Measurements from ENCODE around the gene SNX33. TPM values are rescaled to one million over a fixed set of nuclear protein-coding genes. Genes with fewer than 3 reads are reported as not detected.

The SNX33 gene
- total RNA-seq, 1 experiment from 2014 or later: 8.3 TPM

DNA sequence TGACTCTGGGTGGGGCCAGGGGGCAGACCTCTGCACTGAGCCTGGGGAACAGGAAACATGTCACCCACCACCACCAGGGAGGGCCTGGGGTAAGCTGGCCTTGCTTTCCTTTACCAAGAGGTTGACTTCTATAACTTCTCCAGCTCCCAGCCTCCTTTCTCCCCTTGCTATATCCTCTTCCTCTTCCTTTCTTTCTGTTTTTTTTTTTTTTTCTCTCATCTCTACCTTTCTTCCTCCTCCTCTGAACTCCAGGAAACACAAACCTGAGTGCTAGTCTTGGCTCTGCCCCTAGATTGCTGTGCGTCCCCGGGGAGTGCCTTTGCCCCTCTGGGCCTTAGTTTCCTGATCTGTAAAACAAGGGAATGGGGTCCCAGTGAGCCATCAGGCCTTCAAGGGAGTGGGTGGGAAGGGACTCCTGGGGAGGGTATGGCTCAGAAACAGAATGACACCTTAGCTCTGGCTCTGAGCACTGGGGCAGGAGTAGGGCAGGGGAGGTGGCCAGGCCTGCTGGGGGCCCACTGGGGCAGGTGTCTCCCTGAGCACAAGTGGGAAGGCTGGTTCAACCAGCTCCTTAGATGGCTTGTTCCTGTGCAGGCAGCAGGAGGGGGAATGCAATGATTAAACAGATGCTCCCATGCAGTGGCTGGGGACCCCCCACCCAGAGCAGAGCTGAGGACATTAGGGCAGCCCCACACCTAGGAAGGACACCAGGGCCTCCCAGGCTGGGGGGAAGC is 4.3 kb downstream of the SNX33 start:
- ATAC-seq: no peak
- ChIA-PET CTCF (interaction anchor here (0.9 to 1.6 kb wide), 2 partner anchors 34 to 198 kb away, joined by 4 to 5 read pairs; no protein-coding TSS in a partner anchor), POLR2A (no interaction called here), RAD21 (ENCODE audit: low non-redundant PET in 1 of 2, low total read pairs in 2 of 2, uncharacterized antibody in 2 of 2, unreplicated experiment in 2 of 2) (no interaction called here)
- H3K4me3 ChIP-seq (replicated peaks in 1 of 2; ENCODE audit: low read depth in 1 of 2, low read length in 2 of 2): peak overlapping the region in 1 of 2 experiments; percentile 32; a peak in 1 of 4 replicates
- BruUV-seq (replicated peaks): no TSS peak
- peak overlapping the region; percentile 40 for H3K9ac ChIP-seq (ENCODE audit: low read length)
- H3K9me3 ChIP-seq (ENCODE audit: control insufficient read depth in 1 of 2, insufficient read depth in 1 of 2, low read depth in 1 of 2, low read length in 2 of 2): no peaks in the 10 kb centered on the region
- peaks cover 45% of the 10 kb centered on the region for H3K79me2 ChIP-seq (ENCODE audit: insufficient read depth, low read length)
- H3K36me3 ChIP-seq (ENCODE audit: control insufficient read depth in 1 of 2, insufficient read depth in 2 of 2, low read length in 2 of 2): peaks cover 0 to 12% of the 10 kb centered on the region in 2 experiments; a peak in 1 of 4 replicates
- no peaks in the 10 kb centered on the region for H4K20me1 ChIP-seq (ENCODE audit: insufficient read depth)
- intact Hi-C loops (cut with micrococcal nuclease): no loop called here
- no peak for DNase-seq (ENCODE audit: low read depth, low spot score)
- H3K4me2 ChIP-seq (ENCODE audit: low read length): peak overlapping the region; percentile 70
- no peak overlapping the region for H2AFZ ChIP-seq (ENCODE audit: low read depth, low read length, poor library complexity, severe bottlenecking)
- H3K4me1 ChIP-seq (ENCODE audit: control insufficient read depth in 1 of 2, insufficient read depth in 2 of 2, low read length in 2 of 2): peaks cover 16 to 47% of the 10 kb centered on the region in 2 experiments
- H3K27ac ChIP-seq (ENCODE audit: low read depth, low read length): peak overlapping the region; percentile 32; the same call in 1 of the 2 replicates
- no peaks in the 10 kb centered on the region for H3K27me3 ChIP-seq (ENCODE audit: insufficient read depth, low read length)
- no peaks in the 10 kb centered on the region for H3K9me2 ChIP-seq (ENCODE audit: insufficient read depth)
- TF ChIP-seq EGR1 (IDR thresholded peaks at IDR 0.05; ENCODE audit: low read depth) (no peak), ZNF274 (IDR thresholded peaks at IDR 0.05; ENCODE audit: low read depth, low read length) (no peak), TCF7L2 (IDR thresholded peaks at IDR 0.05; ENCODE audit: borderline replicate concordance, extremely low read depth, insufficient read depth, insufficient read length) (no peak), SRF (IDR thresholded peaks at IDR 0.05; ENCODE audit: low read depth) (no peak), CEBPB (IDR thresholded peaks at IDR 0.05; ENCODE audit: low read depth) (no peak), JUND (IDR thresholded peaks at IDR 0.05) (no peak), YY1 (IDR thresholded peaks at IDR 0.05; ENCODE audit: extremely low read depth, insufficient replicate concordance, low read depth, low read length) (no peak), SIN3A (IDR thresholded peaks at IDR 0.05; ENCODE audit: low read depth) (no peak), ELF1 (IDR thresholded peaks at IDR 0.05; ENCODE audit: borderline replicate concordance, low read depth) (no peak), POLR2A (IDR thresholded peaks at IDR 0.05; ENCODE audit: borderline replicate concordance, extremely low read depth, insufficient read depth, insufficient read length) (no peak), EZH2phosphoT487 (IDR thresholded peaks at IDR 0.05; ENCODE audit: borderline replicate concordance) (no peak), POLR2AphosphoS5 (IDR thresholded peaks at IDR 0.05; ENCODE audit: low read depth, low read length) (no peak), RAD21 (IDR thresholded peaks at IDR 0.05; ENCODE audit: low read depth) (no peak), ZFX (IDR thresholded peaks at IDR 0.05) (no peak)
- TF ChIP-seq, protein P1, sequence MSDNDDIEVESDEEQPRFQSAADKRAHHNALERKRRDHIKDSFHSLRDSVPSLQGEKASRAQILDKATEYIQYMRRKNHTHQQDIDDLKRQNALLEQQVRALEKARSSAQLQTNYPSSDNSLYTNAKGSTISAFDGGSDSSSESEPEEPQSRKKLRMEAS (IDR thresholded peaks at IDR 0.05): no peak
- TF ChIP-seq, protein P2, sequence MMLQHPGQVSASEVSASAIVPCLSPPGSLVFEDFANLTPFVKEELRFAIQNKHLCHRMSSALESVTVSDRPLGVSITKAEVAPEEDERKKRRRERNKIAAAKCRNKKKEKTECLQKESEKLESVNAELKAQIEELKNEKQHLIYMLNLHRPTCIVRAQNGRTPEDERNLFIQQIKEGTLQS (IDR thresholded peaks at IDR 0.05): no peak
- TF ChIP-seq, protein P3, sequence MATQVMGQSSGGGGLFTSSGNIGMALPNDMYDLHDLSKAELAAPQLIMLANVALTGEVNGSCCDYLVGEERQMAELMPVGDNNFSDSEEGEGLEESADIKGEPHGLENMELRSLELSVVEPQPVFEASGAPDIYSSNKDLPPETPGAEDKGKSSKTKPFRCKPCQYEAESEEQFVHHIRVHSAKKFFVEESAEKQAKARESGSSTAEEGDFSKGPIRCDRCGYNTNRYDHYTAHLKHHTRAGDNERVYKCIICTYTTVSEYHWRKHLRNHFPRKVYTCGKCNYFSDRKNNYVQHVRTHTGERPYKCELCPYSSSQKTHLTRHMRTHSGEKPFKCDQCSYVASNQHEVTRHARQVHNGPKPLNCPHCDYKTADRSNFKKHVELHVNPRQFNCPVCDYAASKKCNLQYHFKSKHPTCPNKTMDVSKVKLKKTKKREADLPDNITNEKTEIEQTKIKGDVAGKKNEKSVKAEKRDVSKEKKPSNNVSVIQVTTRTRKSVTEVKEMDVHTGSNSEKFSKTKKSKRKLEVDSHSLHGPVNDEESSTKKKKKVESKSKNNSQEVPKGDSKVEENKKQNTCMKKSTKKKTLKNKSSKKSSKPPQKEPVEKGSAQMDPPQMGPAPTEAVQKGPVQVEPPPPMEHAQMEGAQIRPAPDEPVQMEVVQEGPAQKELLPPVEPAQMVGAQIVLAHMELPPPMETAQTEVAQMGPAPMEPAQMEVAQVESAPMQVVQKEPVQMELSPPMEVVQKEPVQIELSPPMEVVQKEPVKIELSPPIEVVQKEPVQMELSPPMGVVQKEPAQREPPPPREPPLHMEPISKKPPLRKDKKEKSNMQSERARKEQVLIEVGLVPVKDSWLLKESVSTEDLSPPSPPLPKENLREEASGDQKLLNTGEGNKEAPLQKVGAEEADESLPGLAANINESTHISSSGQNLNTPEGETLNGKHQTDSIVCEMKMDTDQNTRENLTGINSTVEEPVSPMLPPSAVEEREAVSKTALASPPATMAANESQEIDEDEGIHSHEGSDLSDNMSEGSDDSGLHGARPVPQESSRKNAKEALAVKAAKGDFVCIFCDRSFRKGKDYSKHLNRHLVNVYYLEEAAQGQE (IDR thresholded peaks at IDR 0.05; ENCODE audit: low read depth): no peak
- TF ChIP-seq, protein P4, sequence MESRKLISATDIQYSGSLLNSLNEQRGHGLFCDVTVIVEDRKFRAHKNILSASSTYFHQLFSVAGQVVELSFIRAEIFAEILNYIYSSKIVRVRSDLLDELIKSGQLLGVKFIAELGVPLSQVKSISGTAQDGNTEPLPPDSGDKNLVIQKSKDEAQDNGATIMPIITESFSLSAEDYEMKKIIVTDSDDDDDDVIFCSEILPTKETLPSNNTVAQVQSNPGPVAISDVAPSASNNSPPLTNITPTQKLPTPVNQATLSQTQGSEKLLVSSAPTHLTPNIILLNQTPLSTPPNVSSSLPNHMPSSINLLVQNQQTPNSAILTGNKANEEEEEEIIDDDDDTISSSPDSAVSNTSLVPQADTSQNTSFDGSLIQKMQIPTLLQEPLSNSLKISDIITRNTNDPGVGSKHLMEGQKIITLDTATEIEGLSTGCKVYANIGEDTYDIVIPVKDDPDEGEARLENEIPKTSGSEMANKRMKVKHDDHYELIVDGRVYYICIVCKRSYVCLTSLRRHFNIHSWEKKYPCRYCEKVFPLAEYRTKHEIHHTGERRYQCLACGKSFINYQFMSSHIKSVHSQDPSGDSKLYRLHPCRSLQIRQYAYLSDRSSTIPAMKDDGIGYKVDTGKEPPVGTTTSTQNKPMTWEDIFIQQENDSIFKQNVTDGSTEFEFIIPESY (IDR thresholded peaks at IDR 0.05; ENCODE audit: extremely low read depth, insufficient replicate concordance, low read length): no peak
- TF ChIP-seq, protein P5, sequence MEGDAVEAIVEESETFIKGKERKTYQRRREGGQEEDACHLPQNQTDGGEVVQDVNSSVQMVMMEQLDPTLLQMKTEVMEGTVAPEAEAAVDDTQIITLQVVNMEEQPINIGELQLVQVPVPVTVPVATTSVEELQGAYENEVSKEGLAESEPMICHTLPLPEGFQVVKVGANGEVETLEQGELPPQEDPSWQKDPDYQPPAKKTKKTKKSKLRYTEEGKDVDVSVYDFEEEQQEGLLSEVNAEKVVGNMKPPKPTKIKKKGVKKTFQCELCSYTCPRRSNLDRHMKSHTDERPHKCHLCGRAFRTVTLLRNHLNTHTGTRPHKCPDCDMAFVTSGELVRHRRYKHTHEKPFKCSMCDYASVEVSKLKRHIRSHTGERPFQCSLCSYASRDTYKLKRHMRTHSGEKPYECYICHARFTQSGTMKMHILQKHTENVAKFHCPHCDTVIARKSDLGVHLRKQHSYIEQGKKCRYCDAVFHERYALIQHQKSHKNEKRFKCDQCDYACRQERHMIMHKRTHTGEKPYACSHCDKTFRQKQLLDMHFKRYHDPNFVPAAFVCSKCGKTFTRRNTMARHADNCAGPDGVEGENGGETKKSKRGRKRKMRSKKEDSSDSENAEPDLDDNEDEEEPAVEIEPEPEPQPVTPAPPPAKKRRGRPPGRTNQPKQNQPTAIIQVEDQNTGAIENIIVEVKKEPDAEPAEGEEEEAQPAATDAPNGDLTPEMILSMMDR (IDR thresholded peaks at IDR 0.05 in 2 of 3, conservative IDR thresholded peaks at IDR 0.05 in 1 of 3; ENCODE audit: borderline replicate concordance in 1 of 3, insufficient read depth in 1 of 3, low read depth in 2 of 3, low read length in 2 of 3): no peak
